Pancreas (tissue), 10 donors: Measurements from ENCODE around the gene TOP3A. TPM values are rescaled to one million over a fixed set of nuclear protein-coding genes. Genes with fewer than 3 reads are reported as not detected.

ENCODE experiments used
- ATAC-seq, 4 donors: fragments of 200-7000 bp; cut with Tn5 transposase; one replicate each; pipeline versions ENCODE4 v1.8.0 to v1.9.1; 2020; ENCODE audit warnings: mild to moderate bottlenecking in 4 of 4, moderate library complexity in 4 of 4
- DNase-seq, 6 donors: peaks; one replicate each; pipeline ENCODE4 v3.0.0-alpha.2; 2020
- FAIRE-seq: peaks from 2 replicates; lab custom pipeline; 2012; peaks lifted over from hg19 to GRCh38; lab: Jason Lieb, UNC
- H3K27ac ChIP-seq, 4 donors: fragments of 200-600 bp; sonication (generic); 1 replicate in 3 of 4; 2 replicates in 1 of 4; pipeline versions ENCODE4 v1.5.0 to v1.8.0; 2020
- H3K27me3 ChIP-seq, 4 donors: fragments of 200-600 bp; one replicate each; pipeline ENCODE4 v1.8.0; 2021
- H3K36me3 ChIP-seq, 3 donors: fragments of 200-600 bp; sonication (generic) in 1 of 3; one replicate each; pipeline versions ENCODE4 v1.5.0 to v1.8.0; 2020 to 2021
- H3K4me1 ChIP-seq, 3 donors: fragments of 200-600 bp; one replicate each; pipeline ENCODE4 v1.8.0; 2021
- H3K4me3 ChIP-seq, 4 donors: fragments of 200-600 bp; sonication (generic) in 2 of 4; one replicate each; pipeline versions ENCODE4 v1.5.0 to v1.8.0; 2020 to 2021
- H3K9me3 ChIP-seq, 4 donors: fragments of 200-600 bp; one replicate each; pipeline ENCODE4 v1.8.0; 2021
- CTCF ChIP-seq, 4 donors: fragments of 200-600 bp; sonication (generic) in 3 of 4; IDR thresholded peaks; one replicate each; pipeline versions ENCODE4 v1.5.0 to v1.8.0; 2021; ENCODE audit warnings: antibody characterized with exemption in 4 of 4
- WGBS, 2 donors: extraction: QIAGEN DNeasy Blood & Tissue Kit; methylation state at CpG; one replicate each; pipeline ENCODE4 v1.1.7; 2013; 5-methylcytosine and 5-hydroxymethylcytosine counted together
- intact Hi-C, 3 donors: fragments of 100-400 bp; cut with DNase I; formaldehyde crosslinking; loops; one replicate each; pipeline versions ENCODE4 v1.11.1 to v1.14.2; 2022
- polyA plus RNA-seq, 2 donors: library from polyadenylated mRNA; stranded (reverse); fragments of 200-250 nt; gene quantifications; one replicate each; pipeline ENCODE4 v1.2.3, GENCODE V29; 2013
- total RNA-seq, 6 donors: library from RNA; stranded (reverse); fragmentation: NEBNext Ultra II Directional in 4 of 6; extraction: Animal tissue kit (Norgen Biotek cat#: 25700) in 4 of 6; gene quantifications; one replicate each; pipeline versions ENCODE4 v1.2.1 to v1.2.4, GENCODE V29; 2021 to 2023
- donor health status: healthy with polysubstance abuse.
- donor health status: DM: no; HTN: no; CAD: no; lungs with moderate emphysema.
- donor health status: DM: no; HTN: no; CAD: no.
- donor health status: control.
- donor health status: control.
- donor health status: Bipolar disorder and iron deficiency.
- donor health status: DM: yes; HTN: yes; CAD: no.
- donor health status: DM: no; HTN: no; CAD: no.
- donor health status: DM: no; HTN: no; CAD: no.
- donor health status: DM: yes; HTN: yes; CAD: no.

TOP3A gene
- total and polyA plus RNA-seq, 8 donors: 9.4 to 18.7 (median 12.2) TPM

- Histone ChIP-seq H3K36me3 (peaks cover 0 to 36% (median 3%) of the 10 kb centered on the region in 3 donors), H3K4me3 (no peak overlapping the region), H3K27ac (no peak overlapping the region), H3K4me1 (no peaks in the 10 kb centered on the region), H3K9me3 (no peaks in the 10 kb centered on the region), H3K27me3 (no peaks in the 10 kb centered on the region)
- ATAC-seq (no peak), DNase-seq (no peak), FAIRE-seq (no peak)
- intact Hi-C loops: no loop called here
- WGBS, 2 donors: 89% methylated on average over 10 of the region's 10 CpGs
- TF ChIP-seq CTCF (IDR thresholded peaks at IDR 0.05): no peak
Observed at GRCh38 chr17:18327556-18327955, 12.8 kb upstream of the TOP3A start.

GRCh38 chr17:18327093-18327492, 12.3 kb upstream of the TOP3A start:
- FAIRE-seq (no peak), DNase-seq (no peak), ATAC-seq (no peak)
- WGBS, 2 donors: 75 to 80% methylated on average over 2 of the region's 2 CpGs
- no peaks in the 10 kb centered on the region for H3K9me3 ChIP-seq
- no peak overlapping the region for H3K4me3 ChIP-seq
- TF ChIP-seq CTCF (IDR thresholded peaks at IDR 0.05): no peak
- H3K27me3 ChIP-seq: no peaks in the 10 kb centered on the region
- H3K36me3 ChIP-seq: peaks cover 0 to 40% (median 3%) of the 10 kb centered on the region in 3 donors
- intact Hi-C loops: no loop called here
- no peak overlapping the region for H3K27ac ChIP-seq
- H3K4me1 ChIP-seq: no peaks in the 10 kb centered on the region

- Histone ChIP-seq H3K27ac (no peak overlapping the region), H3K9me3 (no peaks in the 10 kb centered on the region), H3K27me3 (no peaks in the 10 kb centered on the region), H3K4me1 (no peaks in the 10 kb centered on the region), H3K4me3 (no peak overlapping the region), H3K36me3 (peaks cover 0 to 40% (median 3%) of the 10 kb centered on the region in 3 donors)
- DNase-seq (no peak), ATAC-seq (no peak), FAIRE-seq (no peak)
- TF ChIP-seq CTCF (IDR thresholded peaks at IDR 0.05): no peak
- intact Hi-C loops: no loop called here
- 94 to 95% methylated on average over 6 of the region's 6 CpGs for WGBS, 2 donors
Observed at GRCh38 chr17:18326572-18326971, 11.8 kb upstream of the TOP3A start.

GRCh38 chr17:18326039-18326438, 11.2 kb upstream of the TOP3A start:
- TF ChIP-seq CTCF (IDR thresholded peaks at IDR 0.05): no peak
- Histone ChIP-seq H3K4me3 (no peak overlapping the region), H3K9me3 (no peaks in the 10 kb centered on the region), H3K36me3 (peaks cover 0 to 40% (median 3%) of the 10 kb centered on the region in 3 donors), H3K27me3 (no peaks in the 10 kb centered on the region), H3K27ac (no peak overlapping the region), H3K4me1 (no peaks in the 10 kb centered on the region)
- 99 to 100% methylated on average over 2 of the region's 2 CpGs for WGBS, 2 donors
- FAIRE-seq: no peak
- intact Hi-C loops: no loop called here
- ATAC-seq: no peak
- DNase-seq: no peak

GRCh38 chr17:18324140-18325050, 9.6 kb upstream of the TOP3A start:
- Histone ChIP-seq H3K9me3 (no peaks in the 10 kb centered on the region), H3K36me3 (peaks cover 0 to 40% (median 0%) of the 10 kb centered on the region in 3 donors), H3K27ac (no peak overlapping the region), H3K27me3 (no peaks in the 10 kb centered on the region), H3K4me1 (peaks cover 0 to under 1% (median 0%) of the 10 kb centered on the region in 3 donors), H3K4me3 (no peak overlapping the region)
- no peak for TF ChIP-seq CTCF (IDR thresholded peaks at IDR 0.05)
- ATAC-seq (no peak), DNase-seq (no peak), FAIRE-seq (no peak)
- intact Hi-C loops: no loop called here
- 90 to 91% methylated on average over 27 of the region's 27 CpGs for WGBS, 2 donors
